WI38 (cell line): Measurements from ENCODE around the gene PLPP3.

Experiments used
- H3K4me3 ChIP-seq: 2 replicates; pipeline ENCODE4 v1.5.1; 2011; ENCODE audit warnings: low read depth, mild to moderate bottlenecking, control low read depth, low read length
- CTCF ChIP-seq: IDR thresholded peaks from 2 replicates; pipeline ENCODE4 v1.5.1; 2012; ENCODE audit warnings: low read depth, mild to moderate bottlenecking, control low read depth, low read length

The PLPP3 gene

GRCh38 chr1:56529801-56530200 is 49.6 kb downstream of the PLPP3 start:
- no peak overlapping the region for H3K4me3 ChIP-seq
- TF ChIP-seq CTCF, result no peak

GRCh38 chr1:56527548-56528302 is 51.6 kb downstream of the PLPP3 start:
- H3K4me3 ChIP-seq, result no peak overlapping the region
- TF ChIP-seq CTCF, result no peak

GRCh38 chr1:56526571-56527174 is 52.7 kb downstream of the PLPP3 start:
- TF ChIP-seq CTCF, result no peak
- H3K4me3 ChIP-seq, result no peak overlapping the region

- TF ChIP-seq CTCF, result no peak
- H3K4me3 ChIP-seq, result no peak overlapping the region
These were observed 53.8 kb downstream of the PLPP3 start for GRCh38 chr1:56525489-56526041.

- TF ChIP-seq CTCF, result no peak
These were observed 55.1 kb downstream of the PLPP3 start for GRCh38 chr1:56524263-56524662.

GRCh38 chr1:56522680-56523079 is 56.7 kb downstream of the PLPP3 start:
- no peak for TF ChIP-seq CTCF

More at GRCh38 chr1:56524263-56524662, 55.1 kb downstream of the PLPP3 start:
- no peak overlapping the region for H3K4me3 ChIP-seq

GRCh38 chr1:56520016-56520601 is 59.3 kb downstream of the PLPP3 start:
- no peak for TF ChIP-seq CTCF
- no peak overlapping the region for H3K4me3 ChIP-seq

More at GRCh38 chr1:56522680-56523079, 56.7 kb downstream of the PLPP3 start:
- H3K4me3 ChIP-seq, result no peak overlapping the region
